IMR-90 (cell line): ENCODE results near the gene TMEM25. TPM values are rescaled to one million over a fixed set of nuclear protein-coding genes. Genes with fewer than 3 reads are reported as not detected.

Source experiments
- ATAC-seq: fragments of 200-7000 bp; cut with Tn5 transposase; 2 replicates; pipeline ENCODE4 v1.9.1; 2020; ENCODE audit warnings: low read depth, mild to moderate bottlenecking, moderate library complexity
- BruUV-seq: library from RNA; stranded (reverse); fragments of 400-500 nt; replicated peaks from 2 replicates; lab custom pipeline; 2021; lab: Mats Ljungman, UMichigan
- CTCF ChIA-PET: fragments of 300-600 bp; formaldehyde crosslinking; extraction: SDS; loops from one replicate; lab custom pipeline; 2021; ENCODE audit warnings: antibody characterized with exemption; lab: Yijun Ruan, JAX
- POLR2A ChIA-PET: fragments of 300-600 bp; sonication (Branson Sonifier 250); formaldehyde crosslinking; loops from one replicate; lab custom pipeline; 2022; ENCODE audit warnings: antibody characterized with exemption; ENCODE audit not compliant: unreplicated experiment; lab: Charles Lee
- DNase-seq: peaks from one replicate; pipeline ENCODE4 v3.0.0; 2013
- H2AFZ ChIP-seq: replicated peaks from 2 replicates; pipeline ENCODE3; 2013; ENCODE audit warnings: low read length, mild to moderate bottlenecking; ENCODE audit not compliant: poor library complexity
- H2AK5ac ChIP-seq: 2 replicates; pipeline ENCODE4 v1.6.1; 2013; ENCODE audit warnings: low read depth, low read length, inconsistent platforms
- H2AK9ac ChIP-seq: replicated peaks from 2 replicates; pipeline ENCODE3; 2013; ENCODE audit warnings: mild to moderate bottlenecking, low read depth, low read length, moderate library complexity; ENCODE audit not compliant: poor library complexity
- H2BK120ac ChIP-seq: 2 replicates; pipeline ENCODE4 v1.6.1; 2013; ENCODE audit warnings: low read depth, low read length, inconsistent platforms
- H2BK15ac ChIP-seq: 3 replicates; pipeline ENCODE4 v1.6.1; 2013; ENCODE audit warnings: low read depth, low read length, inconsistent platforms
- H2BK20ac ChIP-seq: 2 replicates; pipeline ENCODE4 v1.6.1; 2013; ENCODE audit warnings: low read depth, mild to moderate bottlenecking, inconsistent platforms, low read length, moderate library complexity
- H2BK5ac ChIP-seq: 2 replicates; pipeline ENCODE4 v1.6.1; 2013; ENCODE audit warnings: mild to moderate bottlenecking, low read depth, low read length, inconsistent platforms; ENCODE audit not compliant: poor library complexity, severe bottlenecking
- H3K14ac ChIP-seq: replicated peaks from 2 replicates; pipeline ENCODE4 v1.6.1; 2013; ENCODE audit warnings: low read depth, low read length, inconsistent platforms
- H3K18ac ChIP-seq: 2 replicates; pipeline ENCODE4 v1.6.1; 2013; ENCODE audit warnings: low read depth, low read length, control low read depth
- H3K23ac ChIP-seq: 2 replicates; pipeline ENCODE4 v1.6.1; 2013; ENCODE audit warnings: low read depth, low read length, inconsistent platforms
- H3K27ac ChIP-seq: 2 replicates; pipeline ENCODE4 v1.5.1; 2013; ENCODE audit warnings: mild to moderate bottlenecking, control low read depth, low read length; ENCODE audit not compliant: insufficient read depth
- H3K27me3 ChIP-seq: 2 replicates; pipeline ENCODE4 v1.6.1; 2013; ENCODE audit warnings: low read length; ENCODE audit not compliant: control insufficient read depth, insufficient read depth
- H3K36me3 ChIP-seq: 2 replicates; pipeline ENCODE4 v1.6.1; 2013; ENCODE audit warnings: low read length, mixed read lengths; ENCODE audit not compliant: control insufficient read depth, insufficient read depth
- H3K4ac ChIP-seq: 2 replicates; pipeline ENCODE4 v1.6.1; 2013; ENCODE audit warnings: low read depth, low read length, inconsistent platforms
- H3K4me1 ChIP-seq: 2 replicates; pipeline ENCODE4 v1.6.1; 2013; ENCODE audit warnings: low read length, mixed read lengths; ENCODE audit not compliant: control insufficient read depth, insufficient read depth
- H3K4me2 ChIP-seq: 2 replicates; pipeline ENCODE4 v1.6.1; 2013; ENCODE audit warnings: low read depth, mild to moderate bottlenecking, control low read depth, low read length, moderate library complexity
- H3K4me3 ChIP-seq: 2 replicates; pipeline ENCODE4 v1.5.1; 2013; ENCODE audit warnings: low read depth, mild to moderate bottlenecking, control low read depth, low read length, moderate library complexity; ENCODE audit not compliant: insufficient read depth
- H3K56ac ChIP-seq: 2 replicates; pipeline ENCODE4 v1.6.1; 2013; ENCODE audit warnings: low read length, inconsistent platforms; ENCODE audit not compliant: insufficient read depth; ENCODE audit errors: extremely low read depth
- H3K79me1 ChIP-seq, 2 experiments: 2 replicates each; pipeline ENCODE4 v1.6.1; 2013; ENCODE audit warnings: low read length in 2 of 2, inconsistent platforms in 1 of 2, low read depth in 1 of 2
- H3K9ac ChIP-seq: 2 replicates; pipeline ENCODE4 v1.6.1; 2013; ENCODE audit warnings: low read depth, low read length, control low read depth
- H3K9me1 ChIP-seq: 2 replicates; pipeline ENCODE4 v1.6.1; 2013; ENCODE audit warnings: low read length, inconsistent platforms; ENCODE audit not compliant: insufficient read depth
- H3K9me3 ChIP-seq: 2 replicates; pipeline ENCODE4 v1.6.1; 2013; ENCODE audit warnings: low read length; ENCODE audit not compliant: control insufficient read depth, insufficient read depth
- H4K20me1 ChIP-seq: 2 replicates; pipeline ENCODE4 v1.6.1; 2013; ENCODE audit warnings: low read length, inconsistent platforms; ENCODE audit not compliant: insufficient read depth
- H4K5ac ChIP-seq: 2 replicates; pipeline ENCODE4 v1.6.1; 2013; ENCODE audit warnings: mild to moderate bottlenecking, low read depth, low read length, control low read depth
- H4K8ac ChIP-seq, 2 experiments: 2 replicates each; pipeline ENCODE4 v1.6.1; 2013; ENCODE audit warnings: low read depth in 2 of 2, low read length in 2 of 2, control low read depth in 1 of 2, inconsistent platforms in 1 of 2
- H4K91ac ChIP-seq: 2 replicates; pipeline ENCODE4 v1.6.1; 2013; ENCODE audit warnings: low read depth, low read length, inconsistent platforms; ENCODE audit not compliant: insufficient read depth
- MXI1 ChIP-seq: IDR thresholded peaks from 2 replicates; pipeline ENCODE4 v1.6.1; 2012; ENCODE audit warnings: low read depth, mild to moderate bottlenecking, low read length, moderate library complexity, borderline replicate concordance
- WGBS, 2 experiments: methylation state at CpG; one replicate each; pipeline versions ENCODE4 v1.1.5 to v1.1.7; 2013; ENCODE audit warnings: missing lambda C conversion rate in 2 of 2; ENCODE audit not compliant: insufficient read length in 1 of 2; ENCODE audit errors: extremely low coverage in 2 of 2; 5-methylcytosine and 5-hydroxymethylcytosine counted together
- dilution Hi-C: fragments of 300-500 bp; cut with HindIII; formaldehyde crosslinking; loops from one replicate; pipeline ENCODE4 v1.14.3; 2018; ENCODE audit warnings: low sequenced_read_pairs; ENCODE audit not compliant: unreplicated experiment
- in situ Hi-C: fragments of 300-500 bp; cut with MboI; formaldehyde crosslinking; loops from 3 replicates; pipeline ENCODE4 v1.14.3; 2019; ENCODE audit warnings: low sequenced_read_pairs, inconsistent platforms, mixed read lengths
- intact Hi-C: fragments of 100-400 bp; cut with micrococcal nuclease; formaldehyde crosslinking; loops from 2 replicates; pipeline ENCODE4 v1.10.0; 2022
- polyA plus RNA-seq, 3 experiments: library from polyadenylated mRNA; depleted of rRNA; stranded (reverse); fragments of >200 nt; gene quantifications; 2 replicates each; pipeline ENCODE4 v1.2.3, GENCODE V29; 2012; ENCODE audit warnings: low replicate concordance in 1 of 3
- total RNA-seq: library from RNA; depleted of rRNA; stranded (reverse); fragments of >200 nt; gene quantifications from 2 replicates; pipeline ENCODE4 v1.2.3, GENCODE V29; 2012
- TF ChIP-seq, protein P1 (sequence below): conservative IDR thresholded peaks from 2 replicates; pipeline ENCODE4 v1.5.1; 2012; ENCODE audit warnings: mild to moderate bottlenecking, low read depth, low read length, improper control_type of control experiment

The TMEM25 gene
- total and polyA plus RNA-seq, 2 of the 4 experiments (the other 2 are of a cell fraction) = 14.0 to 37.1 TPM

GRCh38 chr11:118522571-118523072 lies 8.4 kb upstream of the TMEM25 start:
- peak; percentile 67; the same call in 1 of the 2 replicates for ATAC-seq
- H3K23ac ChIP-seq = no peak overlapping the region; the same call in 1 of the 2 replicates
- no peak overlapping the region for H2AFZ ChIP-seq

More at GRCh38 chr11:118522571-118523072, 8.4 kb upstream of the TMEM25 start:
- Histone ChIP-seq H3K9ac (no peak overlapping the region), H2BK15ac (no peak overlapping the region), H2AK9ac (no peak overlapping the region), H3K4ac (no peak overlapping the region), H3K36me3 (peaks cover 48% of the 10 kb centered on the region), H3K4me3 (no peak overlapping the region), H3K14ac (no peak overlapping the region), H3K27me3 (no peaks in the 10 kb centered on the region), H3K4me2 (no peak overlapping the region), H3K4me1 (peaks cover 2% of the 10 kb centered on the region; the same call in 1 of the 2 replicates), H3K9me1 (no peaks in the 10 kb centered on the region), H3K9me3 (no peaks in the 10 kb centered on the region), H3K56ac (no peak overlapping the region), H2BK120ac (no peak overlapping the region), H4K8ac (no peak overlapping the region), H3K27ac (no peak overlapping the region), H4K91ac (no peak overlapping the region), H3K18ac (no peak overlapping the region), H4K5ac (no peak overlapping the region), H2AK5ac (no peak overlapping the region), H4K20me1 (peaks cover 7% of the 10 kb centered on the region; the same call in 1 of the 2 replicates), H2BK20ac (no peak overlapping the region), H2BK5ac (no peak overlapping the region), H3K79me1 (peaks cover 0 to 4% of the 10 kb centered on the region in 2 experiments; a peak in 2 of 4 replicates)
- dilution Hi-C loops (no loop called here), in situ Hi-C loops (no loop called here), intact Hi-C loops (no loop called here)
- no peak for TF ChIP-seq MXI1
- TF ChIP-seq, protein P1, sequence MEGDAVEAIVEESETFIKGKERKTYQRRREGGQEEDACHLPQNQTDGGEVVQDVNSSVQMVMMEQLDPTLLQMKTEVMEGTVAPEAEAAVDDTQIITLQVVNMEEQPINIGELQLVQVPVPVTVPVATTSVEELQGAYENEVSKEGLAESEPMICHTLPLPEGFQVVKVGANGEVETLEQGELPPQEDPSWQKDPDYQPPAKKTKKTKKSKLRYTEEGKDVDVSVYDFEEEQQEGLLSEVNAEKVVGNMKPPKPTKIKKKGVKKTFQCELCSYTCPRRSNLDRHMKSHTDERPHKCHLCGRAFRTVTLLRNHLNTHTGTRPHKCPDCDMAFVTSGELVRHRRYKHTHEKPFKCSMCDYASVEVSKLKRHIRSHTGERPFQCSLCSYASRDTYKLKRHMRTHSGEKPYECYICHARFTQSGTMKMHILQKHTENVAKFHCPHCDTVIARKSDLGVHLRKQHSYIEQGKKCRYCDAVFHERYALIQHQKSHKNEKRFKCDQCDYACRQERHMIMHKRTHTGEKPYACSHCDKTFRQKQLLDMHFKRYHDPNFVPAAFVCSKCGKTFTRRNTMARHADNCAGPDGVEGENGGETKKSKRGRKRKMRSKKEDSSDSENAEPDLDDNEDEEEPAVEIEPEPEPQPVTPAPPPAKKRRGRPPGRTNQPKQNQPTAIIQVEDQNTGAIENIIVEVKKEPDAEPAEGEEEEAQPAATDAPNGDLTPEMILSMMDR = peak; percentile 17; the same call in 1 of the 2 replicates
- DNase-seq = peak; percentile 30
- no CpG with 5 or more reads among the region's 6 CpGs for WGBS, 2 experiments
- BruUV-seq = TSS peak; percentile 21
- CTCF ChIA-PET = interaction anchor here (0.6 kb wide), 1 partner anchor 14 kb away, joined by 3 read pairs; no protein-coding TSS in a partner anchor
- POLR2A ChIA-PET = no interaction called here
